ENCODE measurements around the gene KRT76. TPM values are rescaled to one million over a fixed set of nuclear protein-coding genes. Genes with fewer than 3 reads are reported as not detected.

Gene KRT76
- total and polyA plus RNA-seq, 2 experiments from 2014 or later: not detected

GRCh38 chr12:52768479-52769200 lies 8.5 kb downstream of the KRT76 start:
- Histone ChIP-seq H3K27ac (ENCODE audit: low read depth) (no peak overlapping the region), H3K36me3 (ENCODE audit: insufficient read depth) (no peaks in the 10 kb centered on the region), H3K79me2 (replicated peaks; ENCODE audit: insufficient read depth) (no peaks in the 10 kb centered on the region), H2AFZ (no peak overlapping the region), H3K9me2 (ENCODE audit: insufficient read depth) (0 out of 2 replicates have a peak, but pooled peaks cover 6% of the 10 kb centered on the region), H3F3A (replicated peaks; ENCODE audit: low read depth) (no peaks in the 10 kb centered on the region), H3K4me3 (no peak overlapping the region), H3K27me3 (ENCODE audit: insufficient read depth) (no peaks in the 10 kb centered on the region), H3K4me2 (no peak overlapping the region), H3K4me1 (ENCODE audit: insufficient read depth) (no peaks in the 10 kb centered on the region), H4K20me1 (replicated peaks; ENCODE audit: insufficient read depth) (no peaks in the 10 kb centered on the region)
- no peak overlapping the region for H3K27ac Mint-ChIP-seq
- ATAC-seq (no peak), DNase-seq (ENCODE audit: low spot score) (no peak)
- no peaks in the 10 kb centered on the region for H3K4me1 Mint-ChIP-seq
- no peaks in the 10 kb centered on the region for H3K27me3 Mint-ChIP-seq (ENCODE audit: insufficient read depth, low read depth, poor library complexity)
- TF ChIP-seq REST (IDR thresholded peaks at IDR 0.05; ENCODE audit: unreplicated experiment): no peak
- no peak for TF ChIP-seq JUNB (IDR thresholded peaks at IDR 0.05; ENCODE audit: unreplicated experiment)
- TF ChIP-seq ZNF114 (CRISPR knock-in tag; IDR thresholded peaks at IDR 0.05): no peak
- no peak for TF ChIP-seq ETS1 (IDR thresholded peaks at IDR 0.05)
- no peak for TF ChIP-seq ZNF331 (CRISPR knock-in tag; IDR thresholded peaks at IDR 0.05; ENCODE audit: low read depth)
- TF ChIP-seq EZH2phosphoT487 (IDR thresholded peaks at IDR 0.05; ENCODE audit: unreplicated experiment): no peak
- no peak for TF ChIP-seq CTCF (conservative IDR thresholded peaks at IDR 0.05; ENCODE audit: low read depth in 2 of 2)
- TF ChIP-seq POLR2AphosphoS5 (IDR thresholded peaks at IDR 0.05; ENCODE audit: low read depth): no peak
- TF ChIP-seq CREB1 (CRISPR knock-in tag; IDR thresholded peaks at IDR 0.05; ENCODE audit: low read depth): no peak
- TF ChIP-seq EZH2 (IDR thresholded peaks at IDR 0.05; ENCODE audit: low read depth, unreplicated experiment): no peak
- no peak for TF ChIP-seq NANOG (IDR thresholded peaks at IDR 0.05; ENCODE audit: borderline replicate concordance)
- TF ChIP-seq STAT1 (IDR thresholded peaks at IDR 0.05; ENCODE audit: unreplicated experiment): no peak
- no peak for TF ChIP-seq ZNF462 (CRISPR knock-in tag; IDR thresholded peaks at IDR 0.05)
- no peak overlapping the region for H3K4me3 Mint-ChIP-seq
- H3K9me3 Mint-ChIP-seq: no peaks in the 10 kb centered on the region
- no peaks in the 10 kb centered on the region for H3K36me3 Mint-ChIP-seq (ENCODE audit: low read depth)

Measured in GM23338 (cell line).